ENCODE results near the gene MBD4.
"Not testable (repeated sequence)": the region's sequence is repeated elsewhere in the genome, so short reads cannot be mapped to it uniquely, and the experiment has no call there.

MBD4 gene

GRCh38 chr3:129439817-129440617 lies at the start of gene MBD4, which contains the start of gene IFT122:
MBD4 (minus strand) TSS chr3:129439948; CDS start chr3:129439833, 115 bp downstream.
IFT122 (plus strand) TSS chr3:129440224; CDS start chr3:129440331, 107 bp downstream.
- peak; percentile 98 for DNase-seq (ENCODE audit: low read depth in 2 of 2)

- DNase-seq (ENCODE audit: low read depth in 2 of 2) = not testable (repeated sequence)
Measured at GRCh38 chr3:129489258-129489657, 49.5 kb upstream of the MBD4 start.

DNA sequence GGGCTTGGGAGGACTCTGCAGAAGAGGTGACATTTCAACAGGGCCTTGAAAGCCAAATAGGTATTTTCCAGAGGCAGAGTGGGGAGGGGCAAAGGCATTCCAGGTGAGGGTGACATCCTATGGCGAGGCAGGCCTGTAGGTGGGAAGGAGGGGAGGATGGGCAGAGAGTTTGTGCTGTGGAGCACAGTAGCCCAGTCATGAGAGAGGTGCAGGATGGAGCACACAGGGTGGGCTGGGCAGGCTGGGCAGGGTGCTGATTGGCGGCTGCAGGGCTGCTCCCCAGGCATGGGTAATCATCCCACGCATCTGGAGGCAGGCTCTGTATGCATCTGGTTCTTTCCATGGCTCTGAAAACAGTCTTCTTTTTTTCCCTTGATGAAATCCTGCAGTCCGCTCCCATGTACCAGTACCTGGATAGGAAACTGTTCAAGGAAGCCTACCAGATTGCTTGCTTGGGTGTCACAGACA lies 48.2 kb upstream of the MBD4 start:
- DNase-seq (ENCODE audit: low read depth in 2 of 2) = not testable (repeated sequence)

DNA sequence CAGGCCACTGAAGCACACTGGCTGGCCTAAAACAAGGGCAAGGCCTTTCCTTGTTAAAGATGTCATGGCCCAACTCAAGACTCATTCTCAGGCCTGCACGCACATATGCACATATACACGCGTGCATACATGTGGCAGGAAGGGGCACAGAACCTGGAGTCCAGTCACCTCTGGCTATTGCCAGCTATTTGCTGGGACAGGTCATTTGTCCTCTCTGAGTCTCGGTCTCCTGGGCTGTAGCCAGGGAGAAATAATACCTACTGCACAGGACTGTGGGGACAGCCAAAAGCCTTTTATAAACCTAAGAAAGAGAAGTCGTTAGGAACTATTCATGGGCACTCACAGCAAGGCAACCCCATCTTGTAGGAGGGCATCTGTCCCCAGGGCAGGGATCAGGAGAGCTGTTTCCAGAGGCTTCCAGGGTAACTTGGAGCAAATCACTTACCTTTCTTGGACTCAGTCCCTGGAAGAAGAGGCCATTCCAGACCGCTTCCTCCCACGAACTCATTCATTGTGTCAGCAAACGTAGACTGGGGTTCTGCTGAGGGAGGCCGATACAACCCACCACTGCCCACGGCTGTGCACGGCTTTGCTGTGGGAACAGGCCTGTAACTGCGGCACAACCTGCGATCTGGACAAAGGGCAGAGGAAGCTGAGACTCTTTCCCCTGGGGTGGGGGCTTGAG lies 47.6 kb upstream of the MBD4 start:
- no peak for DNase-seq (ENCODE audit: low read depth in 2 of 2)

DNA sequence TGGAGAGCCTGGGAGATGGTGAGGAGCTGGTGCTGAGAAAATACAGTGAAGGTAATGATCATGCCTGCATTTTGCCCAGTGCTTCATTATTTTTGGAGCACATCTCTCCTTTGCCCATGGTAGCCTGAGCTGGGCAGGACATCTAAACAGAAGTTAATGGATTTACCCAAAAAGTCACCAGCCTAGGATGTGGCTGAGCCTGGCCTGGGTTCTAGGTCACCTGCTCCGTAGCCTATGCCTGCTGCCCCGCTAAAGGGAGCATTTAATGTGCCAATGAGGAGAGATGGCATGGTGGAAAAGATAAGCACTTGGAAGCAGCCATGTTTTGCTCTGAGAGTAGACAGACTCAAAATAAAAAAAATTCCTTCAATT lies 46.9 kb upstream of the MBD4 start:
- DNase-seq (ENCODE audit: low read depth in 2 of 2) = no peak

- DNase-seq (ENCODE audit: low read depth in 2 of 2) = no peak
Measured at GRCh38 chr3:129485721-129486663, 46.2 kb upstream of the MBD4 start.

- not testable (repeated sequence) for DNase-seq (ENCODE audit: low read depth in 2 of 2)
Measured at GRCh38 chr3:129485146-129485545, 45.4 kb upstream of the MBD4 start.

DNA sequence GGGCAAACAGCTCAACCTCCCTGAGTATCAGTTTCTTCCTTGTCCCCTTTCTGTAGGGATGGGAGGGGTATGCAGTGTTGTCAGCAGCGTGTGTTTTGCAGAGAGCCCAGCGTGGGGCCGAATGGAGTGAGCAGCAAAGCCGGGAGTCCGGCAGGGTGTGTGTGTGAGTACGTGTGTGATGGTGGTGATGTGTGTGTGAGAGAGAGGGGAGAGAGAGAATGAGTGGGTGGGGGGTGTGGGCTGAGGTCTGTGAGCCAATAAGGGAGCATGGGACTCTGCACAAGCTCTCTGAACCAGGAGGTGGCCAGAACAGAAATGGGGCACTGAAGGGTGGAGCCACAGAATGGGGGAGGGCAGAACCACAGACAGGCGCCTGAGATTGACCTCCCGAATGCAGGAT lies 44.1 kb upstream of the MBD4 start:
- no peak for DNase-seq (ENCODE audit: low read depth in 2 of 2)

DNA sequence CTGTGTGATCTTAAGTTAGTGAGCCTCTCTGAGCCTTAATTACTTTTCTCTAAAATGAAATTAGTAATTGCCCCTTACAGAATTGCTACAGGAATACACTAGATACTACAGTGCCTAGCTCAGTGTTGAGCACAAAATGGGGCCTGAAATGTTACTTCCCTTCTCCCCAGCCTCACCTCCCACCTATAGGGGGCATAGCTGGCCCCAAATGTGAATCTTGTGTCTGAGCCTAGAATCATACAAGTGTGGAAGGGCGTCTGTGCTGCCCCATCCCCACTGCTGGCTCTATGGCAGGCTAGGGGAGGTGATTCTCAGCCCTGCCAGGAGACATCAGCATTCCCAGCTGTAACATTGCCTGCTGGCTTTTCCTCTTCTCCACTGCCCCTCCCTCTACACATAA lies 43.0 kb upstream of the MBD4 start:
- no peak for DNase-seq (ENCODE audit: low read depth in 2 of 2)

DNA sequence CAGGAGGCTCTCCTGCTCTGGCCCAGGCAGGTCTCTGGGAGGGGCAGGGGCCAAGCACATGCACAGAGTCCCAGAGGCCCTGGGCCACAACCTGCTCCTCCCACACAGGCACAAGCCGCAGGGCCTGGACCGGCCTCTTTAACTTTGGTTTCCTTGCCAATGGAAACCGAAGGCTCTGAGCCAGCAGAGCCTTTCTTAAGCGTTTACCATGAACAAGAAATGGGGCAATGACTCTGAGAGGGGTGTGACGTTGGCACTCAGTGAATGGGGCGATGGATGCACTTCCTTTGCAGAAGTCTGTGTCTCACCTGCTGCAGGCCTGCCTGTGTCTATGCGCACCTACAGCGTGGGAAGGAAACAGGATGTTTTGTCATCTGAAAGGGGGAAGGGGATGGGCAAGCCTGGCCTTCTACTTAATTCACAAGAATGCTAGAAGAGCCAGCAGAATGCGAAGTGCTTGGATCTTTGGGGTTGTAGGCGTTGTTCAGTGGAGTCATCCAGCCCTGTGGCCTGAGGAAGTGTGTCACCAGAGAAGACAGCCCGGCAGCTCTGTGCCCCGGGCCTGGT lies 42.1 kb upstream of the MBD4 start:
- DNase-seq (ENCODE audit: low read depth in 2 of 2) = no peak

DNA sequence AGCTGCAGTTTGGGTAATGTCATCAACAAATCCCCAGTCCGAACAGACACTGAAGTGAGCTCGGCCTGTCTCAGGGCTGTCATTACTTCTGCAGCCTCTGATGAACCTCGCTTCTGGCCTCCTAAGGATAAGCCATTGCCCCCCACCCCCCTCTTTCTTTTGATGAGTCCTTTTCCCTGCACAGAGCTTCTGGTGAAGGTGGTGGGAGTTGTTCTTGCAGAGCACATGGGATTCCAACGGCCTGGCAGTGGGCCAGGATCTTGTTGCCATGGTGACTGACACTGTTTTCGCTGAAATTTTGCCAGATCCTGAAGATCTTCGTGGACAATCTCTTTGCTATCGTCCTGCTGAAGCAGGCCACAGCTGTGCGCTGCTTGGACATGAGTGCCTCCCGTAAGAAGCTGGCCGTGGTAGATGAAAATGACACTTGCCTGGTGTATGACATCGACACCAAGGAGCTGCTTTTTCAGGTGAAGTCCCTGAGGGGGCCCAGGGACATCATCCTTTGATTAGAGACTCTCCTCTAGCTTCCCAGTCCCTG lies 41.5 kb upstream of the MBD4 start:
- not testable (repeated sequence) for DNase-seq (ENCODE audit: low read depth in 2 of 2)

- DNase-seq (ENCODE audit: low read depth in 2 of 2) = no peak
Measured at GRCh38 chr3:129476586-129476985, 36.8 kb upstream of the MBD4 start.

DNA sequence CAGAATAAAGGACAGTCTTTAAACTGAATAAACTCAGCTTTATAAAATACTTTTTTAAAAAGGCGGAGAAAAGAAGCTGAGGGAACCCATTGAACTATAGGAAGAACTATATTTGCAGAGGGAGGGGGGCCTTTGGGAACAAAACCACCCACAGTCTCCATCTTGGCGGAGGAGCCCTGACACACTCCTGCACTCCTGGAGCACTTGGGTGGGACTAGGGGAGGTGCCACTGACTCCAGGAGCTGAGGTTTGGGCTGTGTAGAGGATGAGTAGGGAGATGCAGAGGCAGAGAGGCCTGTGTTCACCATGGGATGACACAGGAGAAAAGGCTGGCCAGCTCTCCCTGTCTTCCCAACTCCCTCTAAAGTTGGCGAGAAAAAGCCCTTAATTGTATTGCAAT lies 36.1 kb upstream of the MBD4 start:
- no peak for DNase-seq (ENCODE audit: low read depth in 2 of 2)

DNA sequence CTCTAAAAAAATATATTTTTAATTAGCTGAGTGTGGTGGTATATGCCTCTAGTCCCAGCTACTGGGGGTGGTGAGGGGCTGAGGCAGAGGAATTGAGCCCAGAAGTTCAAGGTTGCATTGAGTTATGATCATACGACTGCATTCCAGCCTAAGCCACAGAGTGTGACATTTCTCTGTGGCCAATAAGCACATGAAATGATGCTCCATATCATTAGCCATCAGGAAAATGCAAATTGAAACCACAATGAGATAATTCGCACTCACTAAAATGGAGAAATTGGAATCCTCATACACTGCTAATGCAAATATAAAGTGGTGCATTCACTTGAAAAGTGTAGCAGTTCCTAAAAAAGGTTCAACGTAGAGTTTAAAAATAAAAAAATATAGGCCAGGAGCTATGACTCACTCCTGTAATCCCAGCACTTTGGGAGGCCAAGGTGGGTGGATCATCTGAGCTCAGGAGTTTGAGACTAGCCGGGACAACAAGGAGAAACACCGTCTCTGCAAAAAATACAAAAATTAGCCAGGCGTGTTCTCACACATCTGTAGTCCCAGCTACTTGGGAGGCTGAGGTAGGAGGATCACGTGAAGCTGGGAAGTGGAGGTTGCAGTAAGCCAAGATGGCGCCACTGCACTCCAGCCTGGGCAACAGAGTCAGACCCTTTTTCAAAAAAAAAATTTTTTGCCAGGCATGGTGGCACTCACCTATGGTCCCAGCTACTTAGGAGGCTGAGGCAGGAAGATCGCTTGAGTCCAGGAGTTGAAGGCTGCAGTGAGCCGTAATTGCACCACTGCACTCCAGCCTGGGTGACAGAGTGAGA lies 35.4 kb upstream of the MBD4 start:
- DNase-seq (ENCODE audit: low read depth in 2 of 2) = no peak

DNA sequence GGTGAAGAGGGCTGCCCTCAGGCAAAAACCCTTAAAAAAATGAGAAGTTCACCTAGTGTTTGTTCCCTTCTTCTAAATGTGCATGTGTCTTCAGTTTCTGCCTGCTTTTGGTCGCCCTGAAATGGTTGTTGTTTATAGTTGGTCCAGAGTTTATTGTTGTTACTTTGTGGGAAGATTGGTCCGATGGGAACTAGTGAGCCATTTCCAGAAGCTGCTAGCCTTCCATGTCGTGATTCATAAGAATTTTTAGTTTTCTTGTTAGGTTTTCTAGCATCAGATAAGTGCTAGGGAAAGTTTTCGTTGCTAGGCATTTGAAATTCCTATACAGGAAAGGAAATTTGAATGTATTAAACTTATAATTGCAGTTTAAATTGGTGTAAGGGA lies 34.0 kb upstream of the MBD4 start:
- no peak for DNase-seq (ENCODE audit: low read depth in 2 of 2)

DNA sequence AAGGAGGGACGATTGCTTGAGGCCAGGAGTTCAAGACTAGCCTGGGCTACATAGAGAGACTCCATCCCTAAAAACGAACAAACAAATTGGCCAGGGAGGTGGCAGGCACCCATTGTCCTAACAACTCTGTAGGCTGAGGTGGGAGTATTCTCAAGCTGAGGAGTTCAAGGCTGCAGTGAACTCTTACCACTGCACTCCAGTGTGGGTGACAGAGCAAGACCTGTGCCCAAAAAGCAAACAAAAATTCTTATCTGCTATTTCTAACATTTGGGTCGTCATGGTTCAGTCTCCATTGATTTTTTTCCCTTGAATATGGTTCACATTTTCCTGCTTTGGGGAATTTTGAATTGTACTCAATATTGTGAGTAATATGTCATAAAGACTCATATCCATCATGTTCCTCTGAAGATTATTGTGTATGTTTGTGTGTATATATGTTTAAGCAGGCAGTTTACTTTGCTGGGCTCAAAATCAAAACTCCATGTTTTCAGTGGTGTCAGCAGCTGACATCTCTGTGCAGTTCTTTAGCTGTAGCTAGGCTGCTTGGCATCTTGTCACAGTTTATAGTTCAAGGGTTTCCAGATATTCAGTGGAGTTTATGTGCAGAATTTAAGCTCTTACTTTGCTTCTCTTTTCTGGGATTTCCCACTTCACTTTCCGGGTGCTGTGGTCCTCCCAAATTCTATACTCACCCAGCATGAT lies 33.5 kb upstream of the MBD4 start:
- DNase-seq (ENCODE audit: low read depth in 2 of 2) = no peak

GRCh38 chr3:129470861-129471260 lies 31.1 kb upstream of the MBD4 start:
- no peak for DNase-seq (ENCODE audit: low read depth in 2 of 2)

- no peak for DNase-seq (ENCODE audit: low read depth in 2 of 2)
Measured at GRCh38 chr3:129469026-129469425, 29.3 kb upstream of the MBD4 start.

DNA sequence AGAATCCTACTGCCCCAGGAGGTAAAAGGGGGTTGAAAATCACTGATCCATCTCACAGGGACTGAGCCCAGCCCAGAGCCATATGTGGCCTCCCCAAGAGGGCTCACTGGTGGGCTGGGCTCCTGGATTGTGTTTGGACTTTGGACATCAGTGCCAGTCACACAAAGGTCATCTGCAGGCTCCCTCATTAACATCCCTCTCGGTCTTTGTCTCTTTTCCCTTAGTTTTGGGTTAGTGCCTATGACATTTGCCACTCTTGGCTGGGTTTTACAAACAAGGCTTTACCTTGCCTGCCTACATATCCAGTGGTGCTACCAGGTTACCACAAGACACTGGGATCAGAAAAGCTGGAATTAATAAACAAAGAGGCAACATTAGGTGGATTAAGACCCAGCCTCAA lies 28.2 kb upstream of the MBD4 start:
- no peak for DNase-seq (ENCODE audit: low read depth in 2 of 2)

- DNase-seq (ENCODE audit: low read depth in 2 of 2) = no peak
Measured at GRCh38 chr3:129463716-129464115, 24.0 kb upstream of the MBD4 start.
